ENCODE results near the gene FBXO3. TPM values are rescaled to one million over a fixed set of nuclear protein-coding genes. Genes with fewer than 3 reads are reported as not detected.

Gene FBXO3
- total RNA-seq, 1 experiment from 2014 or later: 42.0 TPM

- H3K9me3 ChIP-seq (ENCODE audit: low read length): no peaks in the 10 kb centered on the region
- peaks cover 4% of the 10 kb centered on the region; the same call in 1 of the 2 replicates for H4K20me1 ChIP-seq (ENCODE audit: insufficient read depth, low read depth, low read length)
- no peak overlapping the region for H3K4me3 ChIP-seq (ENCODE audit: low read length)
- no peak for DNase-seq
- no peaks in the 10 kb centered on the region for H3K36me3 ChIP-seq (ENCODE audit: insufficient read depth, low read length)
- H2AFZ ChIP-seq (ENCODE audit: low read length): no peak overlapping the region
- H3K9me2 ChIP-seq (replicated peaks; ENCODE audit: insufficient read depth, low read length): no peaks in the 10 kb centered on the region
- no peak overlapping the region for H3K27ac ChIP-seq (ENCODE audit: low read length)
- H3K79me2 ChIP-seq (ENCODE audit: low read length): no peaks in the 10 kb centered on the region
- peaks cover 6% of the 10 kb centered on the region for H3K4me1 ChIP-seq (ENCODE audit: low read length)
- no peak overlapping the region for H3K9ac ChIP-seq (ENCODE audit: low read length)
- no peaks in the 10 kb centered on the region for H3K27me3 ChIP-seq (ENCODE audit: low read length)
- no peak overlapping the region for H3K4me2 ChIP-seq (ENCODE audit: low read depth, low read length, poor library complexity, severe bottlenecking)
Observed at GRCh38 chr11:33741806-33742205, 32.5 kb downstream of the FBXO3 start.

- no peaks in the 10 kb centered on the region for H3K9me3 ChIP-seq (ENCODE audit: low read length)
- H3K36me3 ChIP-seq (ENCODE audit: insufficient read depth, low read length): no peaks in the 10 kb centered on the region
- 0 out of 2 replicates have a peak, but pooled peaks cover 9% of the 10 kb centered on the region for H4K20me1 ChIP-seq (ENCODE audit: insufficient read depth, low read depth, low read length)
- H3K4me3 ChIP-seq (ENCODE audit: low read length): no peak overlapping the region
- no peak for DNase-seq
- H3K27me3 ChIP-seq (ENCODE audit: low read length): no peaks in the 10 kb centered on the region
- no peaks in the 10 kb centered on the region for H3K79me2 ChIP-seq (ENCODE audit: low read length)
- H3K27ac ChIP-seq (ENCODE audit: low read length): no peak overlapping the region
- H3K4me2 ChIP-seq (ENCODE audit: low read depth, low read length, poor library complexity, severe bottlenecking): no peak overlapping the region
- peaks cover 33% of the 10 kb centered on the region for H3K4me1 ChIP-seq (ENCODE audit: low read length)
- H2AFZ ChIP-seq (ENCODE audit: low read length): no peak overlapping the region
- H3K9ac ChIP-seq (ENCODE audit: low read length): no peak overlapping the region
- no peaks in the 10 kb centered on the region for H3K9me2 ChIP-seq (replicated peaks; ENCODE audit: insufficient read depth, low read length)
Observed at GRCh38 chr11:33737362-33737821, 36.9 kb downstream of the FBXO3 start.

- peak within 1 kb of the TSS; percentile 76 for H2AFZ ChIP-seq (ENCODE audit: low read length)
- H3K9me3 ChIP-seq (ENCODE audit: low read length): no peaks in the 10 kb centered on the region
- no peak within 1 kb of the TSS for H3K27ac ChIP-seq (ENCODE audit: low read length)
- H3K4me1 ChIP-seq (ENCODE audit: low read length): peaks cover 44% of the 10 kb centered on the region
- peak within 1 kb of the TSS; percentile 75 for H3K4me3 ChIP-seq (ENCODE audit: low read length)
- no peaks in the 10 kb centered on the region for H3K79me2 ChIP-seq (ENCODE audit: low read length)
- H3K27me3 ChIP-seq (ENCODE audit: low read length): no peaks in the 10 kb centered on the region
- 0 out of 2 replicates have a peak, but pooled peaks cover 9% of the 10 kb centered on the region for H4K20me1 ChIP-seq (ENCODE audit: insufficient read depth, low read depth, low read length)
- H3K4me2 ChIP-seq (ENCODE audit: low read depth, low read length, poor library complexity, severe bottlenecking): peak within 1 kb of the TSS; percentile 92
- H3K9ac ChIP-seq (ENCODE audit: low read length): peak within 1 kb of the TSS; percentile 59
- DNase-seq: peak; percentile 82
- no peaks in the 10 kb centered on the region for H3K9me2 ChIP-seq (replicated peaks; ENCODE audit: insufficient read depth, low read length)
- no peaks in the 10 kb centered on the region for H3K36me3 ChIP-seq (ENCODE audit: insufficient read depth, low read length)
Observed at GRCh38 chr11:33736148-33736812, 38.0 kb downstream of the FBXO3 start, which contains the start of gene CD59. Gene CD59 (minus strand): TSS chr11:33736423. CDS start chr11:33722445, 13,978 bp downstream.

GRCh38 chr11:33735271-33736147 is 38.8 kb downstream of the FBXO3 start:
- Histone ChIP-seq H3K4me3 (ENCODE audit: low read length) (peak overlapping the region; percentile 75), H3K4me1 (ENCODE audit: low read length) (peaks cover 45% of the 10 kb centered on the region), H3K79me2 (ENCODE audit: low read length) (no peaks in the 10 kb centered on the region), H2AFZ (ENCODE audit: low read length) (peak overlapping the region; percentile 76), H3K36me3 (ENCODE audit: insufficient read depth, low read length) (no peaks in the 10 kb centered on the region), H3K4me2 (ENCODE audit: low read depth, low read length, poor library complexity, severe bottlenecking) (peak overlapping the region; percentile 92), H3K9ac (ENCODE audit: low read length) (peak overlapping the region; percentile 59), H3K9me2 (replicated peaks; ENCODE audit: insufficient read depth, low read length) (no peaks in the 10 kb centered on the region), H3K9me3 (ENCODE audit: low read length) (no peaks in the 10 kb centered on the region), H3K27ac (ENCODE audit: low read length) (no peak overlapping the region), H4K20me1 (ENCODE audit: insufficient read depth, low read depth, low read length) (0 out of 2 replicates have a peak, but pooled peaks cover 9% of the 10 kb centered on the region), H3K27me3 (ENCODE audit: low read length) (no peaks in the 10 kb centered on the region)
- DNase-seq: peak; percentile 64

GRCh38 chr11:33734441-33735270 is 39.7 kb downstream of the FBXO3 start:
- Histone ChIP-seq H3K4me2 (ENCODE audit: low read depth, low read length, poor library complexity, severe bottlenecking) (peak overlapping the region; percentile 92), H3K9me2 (replicated peaks; ENCODE audit: insufficient read depth, low read length) (no peaks in the 10 kb centered on the region), H3K4me3 (ENCODE audit: low read length) (peak overlapping the region; percentile 75), H3K27ac (ENCODE audit: low read length) (no peak overlapping the region), H3K4me1 (ENCODE audit: low read length) (peaks cover 45% of the 10 kb centered on the region), H3K79me2 (ENCODE audit: low read length) (no peaks in the 10 kb centered on the region), H2AFZ (ENCODE audit: low read length) (no peak overlapping the region), H3K36me3 (ENCODE audit: insufficient read depth, low read length) (no peaks in the 10 kb centered on the region), H4K20me1 (ENCODE audit: insufficient read depth, low read depth, low read length) (0 out of 2 replicates have a peak, but pooled peaks cover 9% of the 10 kb centered on the region), H3K9me3 (ENCODE audit: low read length) (no peaks in the 10 kb centered on the region), H3K27me3 (ENCODE audit: low read length) (no peaks in the 10 kb centered on the region), H3K9ac (ENCODE audit: low read length) (no peak overlapping the region)
- DNase-seq: no peak

GRCh38 chr11:33733980-33734379 is 40.3 kb downstream of the FBXO3 start:
- Histone ChIP-seq H3K27ac (ENCODE audit: low read length) (no peak overlapping the region), H3K4me3 (ENCODE audit: low read length) (no peak overlapping the region)
- DNase-seq: no peak

GRCh38 chr11:33731723-33732531 is 42.4 kb downstream of the FBXO3 start:
- Histone ChIP-seq H4K20me1 (ENCODE audit: insufficient read depth, low read depth, low read length) (0 out of 2 replicates have a peak, but pooled peaks cover 9% of the 10 kb centered on the region), H2AFZ (ENCODE audit: low read length) (no peak overlapping the region), H3K9me2 (replicated peaks; ENCODE audit: insufficient read depth, low read length) (no peaks in the 10 kb centered on the region), H3K9ac (ENCODE audit: low read length) (no peak overlapping the region), H3K27me3 (ENCODE audit: low read length) (no peaks in the 10 kb centered on the region), H3K27ac (ENCODE audit: low read length) (no peak overlapping the region), H3K9me3 (ENCODE audit: low read length) (no peaks in the 10 kb centered on the region), H3K4me1 (ENCODE audit: low read length) (peaks cover 45% of the 10 kb centered on the region), H3K4me2 (ENCODE audit: low read depth, low read length, poor library complexity, severe bottlenecking) (peak overlapping the region; percentile 32), H3K36me3 (ENCODE audit: insufficient read depth, low read length) (no peaks in the 10 kb centered on the region), H3K4me3 (ENCODE audit: low read length) (0 out of 2 replicates have a peak overlapping the region, but pooled peaks have one; percentile 16), H3K79me2 (ENCODE audit: low read length) (no peaks in the 10 kb centered on the region)
- no peak for DNase-seq

More at GRCh38 chr11:33733980-33734379, 40.3 kb downstream of the FBXO3 start:
- Histone ChIP-seq H3K9ac (ENCODE audit: low read length) (no peak overlapping the region), H3K9me3 (ENCODE audit: low read length) (no peaks in the 10 kb centered on the region), H2AFZ (ENCODE audit: low read length) (no peak overlapping the region), H3K4me1 (ENCODE audit: low read length) (peaks cover 45% of the 10 kb centered on the region), H3K36me3 (ENCODE audit: insufficient read depth, low read length) (no peaks in the 10 kb centered on the region), H3K79me2 (ENCODE audit: low read length) (no peaks in the 10 kb centered on the region), H3K27me3 (ENCODE audit: low read length) (no peaks in the 10 kb centered on the region), H3K4me2 (ENCODE audit: low read depth, low read length, poor library complexity, severe bottlenecking) (no peak overlapping the region), H4K20me1 (ENCODE audit: insufficient read depth, low read depth, low read length) (0 out of 2 replicates have a peak, but pooled peaks cover 9% of the 10 kb centered on the region), H3K9me2 (replicated peaks; ENCODE audit: insufficient read depth, low read length) (no peaks in the 10 kb centered on the region)

All from Karpas-422 (cell line).